GM21786 (cell line): ENCODE data around the gene SPEF1.

Experiments
- ATAC-seq: cut with Tn5 transposase; IDR thresholded peaks from one replicate; pipeline ENCODE4 v1.9.1; 2021; ENCODE audit not compliant: unreplicated experiment

The SPEF1 gene

GRCh38 chr20:3751305-3751674, 30.0 kb downstream of the SPEF1 start:
- ATAC-seq, result no peak

- no peak for ATAC-seq
Measured at GRCh38 chr20:3749689-3750531, 31.3 kb downstream of the SPEF1 start.

GRCh38 chr20:3749087-3749688, 32.1 kb downstream of the SPEF1 start:
- ATAC-seq, result no peak

GRCh38 chr20:3748073-3748472, 33.2 kb downstream of the SPEF1 start:
- no peak for ATAC-seq

- no peak for ATAC-seq
Measured at GRCh38 chr20:3747471-3747870, 33.8 kb downstream of the SPEF1 start.

- no peak for ATAC-seq
Measured at GRCh38 chr20:3745686-3746173, 35.5 kb downstream of the SPEF1 start.

- no peak for ATAC-seq
Measured at GRCh38 chr20:3744806-3745685, 36.2 kb downstream of the SPEF1 start.

- ATAC-seq, result no peak
Measured at GRCh38 chr20:3744037-3744436, 37.2 kb downstream of the SPEF1 start.

- ATAC-seq, result no peak
Measured at GRCh38 chr20:3743251-3743650, 38.0 kb downstream of the SPEF1 start.

- no peak for ATAC-seq
Measured at GRCh38 chr20:3741836-3742458, 39.3 kb downstream of the SPEF1 start.

- no peak for ATAC-seq
Measured at GRCh38 chr20:3740615-3741301, 40.5 kb downstream of the SPEF1 start.

- ATAC-seq, result no peak
Measured at GRCh38 chr20:3739926-3740451, 41.3 kb downstream of the SPEF1 start.

- no peak for ATAC-seq
Measured at GRCh38 chr20:3739054-3739925, 42.0 kb downstream of the SPEF1 start.

GRCh38 chr20:3738111-3739053, 42.9 kb downstream of the SPEF1 start:
- no peak for ATAC-seq

GRCh38 chr20:3735768-3736167, 45.5 kb downstream of the SPEF1 start:
- ATAC-seq, result no peak

- ATAC-seq, result no peak
Measured at GRCh38 chr20:3734111-3734843, 47.0 kb downstream of the SPEF1 start.
